Pancreas (tissue), 10 donors: Measurements from ENCODE around the gene HSPBP1. TPM values are rescaled to one million over a fixed set of nuclear protein-coding genes. Genes with fewer than 3 reads are reported as not detected.
"Not testable (repeated sequence)": the region's sequence is repeated elsewhere in the genome, so short reads cannot be mapped to it uniquely, and the experiment has no call there.

Experiments used
- ATAC-seq, 4 donors: fragments of 200-7000 bp; cut with Tn5 transposase; one replicate each; pipeline versions ENCODE4 v1.8.0 to v1.9.1; 2020; ENCODE audit warnings: mild to moderate bottlenecking in 4 of 4, moderate library complexity in 4 of 4
- DNase-seq, 6 donors: peaks; one replicate each; pipeline ENCODE4 v3.0.0-alpha.2; 2020
- FAIRE-seq: peaks from 2 replicates; lab custom pipeline; 2012; peaks lifted over from hg19 to GRCh38; lab: Jason Lieb, UNC
- H3K27ac ChIP-seq, 4 donors: fragments of 200-600 bp; sonication (generic); 1 replicate in 3 of 4; 2 replicates in 1 of 4; pipeline versions ENCODE4 v1.5.0 to v1.8.0; 2020
- H3K27me3 ChIP-seq, 4 donors: fragments of 200-600 bp; one replicate each; pipeline ENCODE4 v1.8.0; 2021
- H3K36me3 ChIP-seq, 3 donors: fragments of 200-600 bp; sonication (generic) in 1 of 3; one replicate each; pipeline versions ENCODE4 v1.5.0 to v1.8.0; 2020 to 2021
- H3K4me1 ChIP-seq, 3 donors: fragments of 200-600 bp; one replicate each; pipeline ENCODE4 v1.8.0; 2021
- H3K4me3 ChIP-seq, 4 donors: fragments of 200-600 bp; sonication (generic) in 2 of 4; one replicate each; pipeline versions ENCODE4 v1.5.0 to v1.8.0; 2020 to 2021
- H3K9me3 ChIP-seq, 4 donors: fragments of 200-600 bp; one replicate each; pipeline ENCODE4 v1.8.0; 2021
- CTCF ChIP-seq, 4 donors: fragments of 200-600 bp; sonication (generic) in 3 of 4; IDR thresholded peaks; one replicate each; pipeline versions ENCODE4 v1.5.0 to v1.8.0; 2021; ENCODE audit warnings: antibody characterized with exemption in 4 of 4
- WGBS, 2 donors: extraction: QIAGEN DNeasy Blood & Tissue Kit; methylation state at CpG; one replicate each; pipeline ENCODE4 v1.1.7; 2013; 5-methylcytosine and 5-hydroxymethylcytosine counted together
- intact Hi-C, 3 donors: fragments of 100-400 bp; cut with DNase I; formaldehyde crosslinking; loops; one replicate each; pipeline versions ENCODE4 v1.11.1 to v1.14.2; 2022
- polyA plus RNA-seq, 2 donors: library from polyadenylated mRNA; stranded (reverse); fragments of 200-250 nt; gene quantifications; one replicate each; pipeline ENCODE4 v1.2.3, GENCODE V29; 2013
- total RNA-seq, 6 donors: library from RNA; stranded (reverse); fragmentation: NEBNext Ultra II Directional in 4 of 6; extraction: Animal tissue kit (Norgen Biotek cat#: 25700) in 4 of 6; gene quantifications; one replicate each; pipeline versions ENCODE4 v1.2.1 to v1.2.4, GENCODE V29; 2021 to 2023
- donor health status: healthy with polysubstance abuse.
- donor health status: DM: no; HTN: no; CAD: no; lungs with moderate emphysema.
- donor health status: DM: no; HTN: no; CAD: no.
- donor health status: control.
- donor health status: control.
- donor health status: Bipolar disorder and iron deficiency.
- donor health status: DM: yes; HTN: yes; CAD: no.
- donor health status: DM: no; HTN: no; CAD: no.
- donor health status: DM: no; HTN: no; CAD: no.
- donor health status: DM: yes; HTN: yes; CAD: no.

The HSPBP1 gene
- total and polyA plus RNA-seq, 8 donors = 7.0 to 29.5 (median 12.8) TPM

DNA sequence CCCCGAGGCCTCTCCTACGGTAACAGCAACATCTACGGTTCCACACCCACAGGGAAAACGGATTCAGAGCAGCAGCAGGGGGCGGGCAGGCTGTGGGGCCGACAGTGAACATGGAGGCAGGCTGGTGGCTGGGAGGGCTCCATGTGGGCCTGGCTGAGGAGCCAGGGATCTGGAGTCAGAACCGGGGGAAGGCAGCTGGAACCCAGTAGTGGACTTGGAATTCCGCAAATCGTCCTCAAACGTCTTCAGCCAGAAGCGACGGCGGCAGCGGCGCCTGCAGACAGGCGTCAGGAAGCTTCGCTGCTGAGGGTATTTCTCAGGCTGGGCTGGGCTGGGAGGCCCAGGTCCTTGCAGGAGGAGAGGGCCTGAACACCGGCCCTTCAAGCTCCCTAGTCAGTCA, 53.1 kb downstream of the HSPBP1 start:
- no peak for FAIRE-seq
- WGBS, 2 donors = 88 to 90% methylated on average over 18 of the region's 18 CpGs
- TF ChIP-seq CTCF (IDR thresholded peaks at IDR 0.05) = no peak
- no peak for ATAC-seq
- DNase-seq = no peak
- intact Hi-C loops = no loop called here
- H3K4me3 ChIP-seq = no peak overlapping the region
- H3K36me3 ChIP-seq = peaks cover 0 to 11% (median 7%) of the 10 kb centered on the region in 3 donors
- H3K4me1 ChIP-seq = no peaks in the 10 kb centered on the region
- H3K27ac ChIP-seq = no peak overlapping the region
- H3K9me3 ChIP-seq = no peaks in the 10 kb centered on the region
- H3K27me3 ChIP-seq = no peaks in the 10 kb centered on the region

DNA sequence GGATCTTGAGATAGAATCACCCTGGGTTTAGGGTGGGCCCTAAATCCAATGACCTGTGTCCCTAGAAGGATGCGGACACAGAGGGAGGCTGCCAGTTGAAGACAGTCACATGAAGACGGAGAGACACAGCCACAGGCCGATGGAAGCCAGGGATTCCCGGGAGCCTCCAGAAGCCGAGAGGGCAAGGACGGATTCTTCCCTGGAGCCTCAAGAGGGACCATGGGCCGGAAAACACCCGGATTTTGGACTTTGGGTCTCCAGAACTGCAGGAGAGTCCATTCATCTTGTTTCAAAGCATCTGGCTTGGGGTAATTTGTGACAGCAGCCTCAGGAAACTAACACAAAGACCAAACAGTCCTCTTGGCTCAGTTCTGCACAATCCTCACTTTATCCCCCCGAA, 53.6 kb downstream of the HSPBP1 start:
- Histone ChIP-seq H3K36me3 (peaks cover 0 to 6% (median 6%) of the 10 kb centered on the region in 3 donors), H3K4me1 (no peaks in the 10 kb centered on the region), H3K27ac (no peak overlapping the region), H3K27me3 (no peaks in the 10 kb centered on the region), H3K9me3 (no peaks in the 10 kb centered on the region), H3K4me3 (no peak overlapping the region)
- intact Hi-C loops = no loop called here
- ATAC-seq = no peak
- no peak for DNase-seq
- no peak for FAIRE-seq
- no peak for TF ChIP-seq CTCF (IDR thresholded peaks at IDR 0.05)
- WGBS, 2 donors = 81 to 92% methylated on average over 9 of the region's 9 CpGs

- no peak for DNase-seq
- Histone ChIP-seq H3K9me3 (no peaks in the 10 kb centered on the region), H3K4me1 (no peaks in the 10 kb centered on the region), H3K36me3 (no peaks in the 10 kb centered on the region), H3K27me3 (no peaks in the 10 kb centered on the region), H3K4me3 (no peak overlapping the region), H3K27ac (no peak overlapping the region)
- TF ChIP-seq CTCF (IDR thresholded peaks at IDR 0.05) = no peak
- no peak for FAIRE-seq
- ATAC-seq = no peak
- intact Hi-C loops = no loop called here
- WGBS, 2 donors = 89 to 95% methylated on average over 7 of the region's 7 CpGs
Observed at GRCh38 chr19:55225415-55225958, 54.4 kb downstream of the HSPBP1 start.

GRCh38 chr19:55224679-55225414, 55.1 kb downstream of the HSPBP1 start:
- H3K9me3 ChIP-seq, ATAC-seq, H3K27me3 ChIP-seq, FAIRE-seq, H3K4me3 ChIP-seq, H3K36me3 ChIP-seq, H3K27ac ChIP-seq, intact Hi-C loops, H3K4me1 ChIP-seq: not testable (repeated sequence)
- peak in 1 of 6 donors; percentile 45 for DNase-seq
- 71 to 89% methylated on average over 9 to 11 of the region's 11 CpGs for WGBS, 2 donors

- Histone ChIP-seq H3K27me3 (no peaks in the 10 kb centered on the region), H3K4me1 (no peaks in the 10 kb centered on the region), H3K9me3 (no peaks in the 10 kb centered on the region), H3K36me3 (no peaks in the 10 kb centered on the region), H3K27ac (no peak overlapping the region), H3K4me3 (no peak overlapping the region)
- no peak for TF ChIP-seq CTCF (IDR thresholded peaks at IDR 0.05)
- ATAC-seq (no peak), DNase-seq (peak in 1 of 6 donors; percentile 70), FAIRE-seq (no peak)
- WGBS, 2 donors = 76 to 81% methylated on average over 26 of the region's 26 CpGs
- intact Hi-C loops = no loop called here
Observed at GRCh38 chr19:55224038-55224665, 55.8 kb downstream of the HSPBP1 start.
